ENCODE results near the gene CCDC88B.

Gene CCDC88B

DNA sequence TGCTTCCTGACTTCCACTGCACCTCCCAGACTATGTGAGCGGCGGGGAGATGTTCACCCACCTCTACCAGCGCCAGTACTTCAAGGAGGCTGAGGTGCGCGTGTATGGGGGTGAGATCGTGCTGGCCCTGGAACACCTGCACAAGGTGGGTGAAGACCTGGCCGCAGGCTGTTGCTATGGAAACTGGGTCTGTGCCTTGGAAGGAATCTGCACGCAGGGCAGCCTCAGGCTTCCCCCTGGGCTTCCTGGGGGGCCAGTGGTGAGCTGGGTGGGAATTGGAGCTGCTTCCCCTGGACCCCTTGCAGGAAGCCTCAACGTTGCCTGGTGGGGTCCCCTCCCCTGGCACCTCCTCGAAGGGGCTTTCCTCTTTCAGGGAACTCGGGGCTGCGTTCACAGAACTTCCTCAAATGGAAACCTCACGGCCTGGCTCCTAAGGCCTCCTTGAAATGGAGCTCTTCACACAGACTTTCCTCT is 20.5 kb downstream of the CCDC88B start:
- DNase-seq, result no peak

DNA sequence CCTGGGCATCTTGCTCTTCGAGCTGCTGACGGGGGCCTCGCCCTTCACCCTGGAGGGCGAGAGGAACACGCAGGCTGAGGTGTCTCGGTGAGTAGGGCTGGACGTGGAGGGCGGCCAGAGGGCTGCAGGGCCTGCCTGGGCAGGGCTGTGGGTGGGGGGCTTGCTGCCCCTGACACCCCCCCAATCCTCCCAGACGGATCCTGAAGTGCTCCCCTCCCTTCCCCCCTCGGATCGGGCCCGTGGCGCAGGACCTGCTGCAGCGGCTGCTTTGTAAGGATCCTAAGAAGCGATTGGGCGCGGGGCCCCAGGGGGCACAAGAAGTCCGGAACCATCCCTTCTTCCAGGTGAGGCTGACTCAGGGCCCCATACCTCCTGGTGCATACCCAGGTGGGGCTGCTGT is 21.7 kb downstream of the CCDC88B start:
- no peak for DNase-seq

DNA sequence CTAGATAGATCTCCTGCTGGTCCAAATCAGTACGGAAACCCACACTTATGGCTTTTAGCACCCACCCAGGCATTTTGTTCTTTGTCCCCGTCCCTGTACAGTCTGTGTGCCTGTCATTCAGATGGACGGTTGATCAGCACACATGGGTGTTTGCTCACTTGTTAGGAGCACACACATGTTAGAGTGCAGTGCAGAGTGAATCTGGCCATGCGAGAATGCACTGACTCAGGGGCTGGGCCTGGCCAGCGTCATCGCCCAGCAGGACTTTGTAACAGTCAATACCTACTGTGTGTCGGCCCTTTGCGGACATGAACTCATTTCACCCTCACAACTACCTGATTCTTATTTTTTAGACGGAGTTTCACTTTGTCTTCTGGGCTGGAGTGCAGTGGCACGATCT is 22.3 kb downstream of the CCDC88B start:
- no peak for DNase-seq

GRCh38 chr11:64364435-64364834 is 24.4 kb downstream of the CCDC88B start:
- no peak for DNase-seq

- DNase-seq, result no peak
Measured at GRCh38 chr11:64364911-64365310, 24.9 kb downstream of the CCDC88B start.

DNA sequence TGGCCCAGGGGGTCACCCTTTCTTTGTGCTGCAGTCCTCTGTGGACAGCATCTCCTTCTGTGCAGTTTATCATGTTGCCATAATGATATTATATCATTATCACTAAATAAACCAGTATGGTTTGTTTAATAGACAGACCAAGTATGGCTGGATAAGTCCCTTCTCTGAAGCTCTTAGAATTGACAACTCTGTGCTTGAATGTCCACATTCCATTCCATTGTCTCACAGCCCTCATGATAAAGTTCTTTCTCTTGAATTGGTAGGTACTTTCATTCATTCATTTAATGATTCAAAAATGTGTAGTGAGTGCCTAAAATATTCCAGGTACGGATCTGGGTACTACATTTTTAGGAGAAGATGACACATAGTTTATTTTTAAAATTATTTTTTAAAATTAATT is 26.7 kb downstream of the CCDC88B start:
- DNase-seq, result no peak

DNA sequence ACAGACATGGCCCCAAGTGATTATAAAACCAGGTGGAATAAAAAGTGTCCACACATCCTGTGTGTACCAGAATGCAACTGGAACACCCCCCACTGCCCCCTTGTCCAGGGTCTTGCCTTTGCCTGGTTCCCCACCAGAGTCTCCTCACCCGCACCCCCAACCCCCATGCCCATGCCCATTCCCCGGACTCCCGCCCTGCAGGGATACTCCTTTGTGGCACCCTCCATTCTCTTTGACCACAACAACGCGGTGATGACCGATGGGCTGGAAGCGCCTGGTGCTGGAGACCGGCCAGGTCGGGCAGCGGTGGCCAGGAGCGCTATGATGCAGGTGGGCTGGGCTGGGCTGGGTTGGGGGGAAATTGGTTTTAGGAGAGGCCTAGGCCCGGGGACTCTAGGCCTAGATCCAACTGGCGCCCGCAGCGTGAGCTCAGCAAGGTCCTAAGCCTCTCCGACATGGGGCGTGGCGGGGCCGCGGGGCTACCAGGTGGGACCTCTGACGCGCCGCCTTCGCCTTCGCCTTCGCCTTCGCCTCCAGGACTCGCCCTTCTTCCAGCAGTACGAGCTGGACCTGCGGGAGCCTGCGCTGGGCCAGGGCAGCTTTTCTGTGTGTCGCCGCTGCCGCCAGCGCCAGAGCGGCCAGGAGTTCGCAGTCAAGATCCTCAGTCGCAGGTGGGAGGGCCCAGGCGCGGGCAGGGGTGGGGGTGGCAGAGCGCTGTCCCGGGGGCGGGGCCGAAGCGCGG is 28.1 kb downstream of the CCDC88B start:
- no peak for DNase-seq

DNA sequence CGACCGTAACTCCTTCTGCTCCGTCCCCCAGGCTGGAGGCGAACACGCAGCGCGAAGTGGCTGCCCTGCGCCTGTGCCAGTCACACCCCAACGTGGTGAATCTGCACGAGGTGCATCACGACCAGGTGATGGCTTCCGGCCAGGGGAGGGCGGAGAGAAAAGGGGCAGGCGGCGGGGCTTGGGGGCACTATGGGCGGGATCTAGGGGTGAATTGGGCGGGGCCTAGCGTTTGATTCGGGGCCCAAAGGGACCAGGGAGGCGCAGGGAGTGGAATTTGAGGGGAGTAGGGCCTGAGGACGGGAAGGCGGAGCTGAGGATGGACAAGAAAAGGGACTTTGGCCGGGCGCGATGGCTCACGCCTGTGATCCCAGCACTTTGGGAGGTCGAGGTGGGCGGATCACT is 28.7 kb downstream of the CCDC88B start:
- no peak for DNase-seq

DNA sequence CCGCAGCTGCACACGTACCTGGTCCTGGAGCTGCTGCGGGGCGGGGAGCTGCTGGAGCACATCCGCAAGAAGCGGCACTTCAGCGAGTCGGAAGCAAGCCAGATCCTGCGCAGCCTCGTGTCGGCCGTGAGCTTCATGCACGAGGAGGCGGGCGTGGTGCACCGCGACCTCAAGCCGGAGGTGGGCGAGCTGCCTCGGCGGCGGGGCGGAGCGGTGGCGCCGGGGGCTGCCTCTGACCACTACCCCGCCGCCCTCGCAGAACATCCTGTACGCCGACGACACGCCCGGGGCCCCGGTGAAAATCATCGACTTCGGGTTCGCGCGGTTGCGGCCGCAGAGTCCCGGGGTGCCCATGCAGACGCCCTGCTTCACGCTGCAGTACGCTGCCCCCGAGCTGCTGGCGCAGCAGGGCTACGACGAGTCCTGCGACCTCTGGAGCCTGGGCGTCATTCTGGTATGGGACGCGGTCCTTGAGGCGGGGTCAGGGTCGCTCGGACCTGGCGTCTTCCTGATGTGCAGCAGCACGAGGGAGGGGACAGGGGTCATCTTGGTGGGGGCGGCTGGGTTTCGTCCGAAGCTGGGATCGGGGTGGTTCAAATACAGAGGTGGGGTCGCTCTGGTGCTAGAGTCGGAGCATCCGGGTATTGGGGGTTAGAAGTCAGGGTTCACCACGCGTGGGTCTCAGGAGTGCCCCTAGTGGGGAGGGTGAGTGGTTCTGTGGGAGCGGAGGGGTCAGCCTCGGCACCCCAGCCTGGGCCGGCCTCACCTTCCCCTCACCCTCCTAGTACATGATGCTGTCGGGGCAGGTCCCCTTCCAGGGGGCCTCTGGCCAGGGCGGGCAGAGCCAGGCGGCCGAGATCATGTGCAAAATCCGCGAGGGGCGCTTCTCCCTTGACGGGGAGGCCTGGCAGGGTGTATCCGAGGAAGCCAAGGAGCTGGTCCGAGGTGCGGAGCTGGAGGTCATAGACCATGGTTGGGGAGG is 29.7 kb downstream of the CCDC88B start:
- DNase-seq, result no peak

GRCh38 chr11:64371201-64371600 is 31.2 kb downstream of the CCDC88B start:
- no peak for DNase-seq

DNA sequence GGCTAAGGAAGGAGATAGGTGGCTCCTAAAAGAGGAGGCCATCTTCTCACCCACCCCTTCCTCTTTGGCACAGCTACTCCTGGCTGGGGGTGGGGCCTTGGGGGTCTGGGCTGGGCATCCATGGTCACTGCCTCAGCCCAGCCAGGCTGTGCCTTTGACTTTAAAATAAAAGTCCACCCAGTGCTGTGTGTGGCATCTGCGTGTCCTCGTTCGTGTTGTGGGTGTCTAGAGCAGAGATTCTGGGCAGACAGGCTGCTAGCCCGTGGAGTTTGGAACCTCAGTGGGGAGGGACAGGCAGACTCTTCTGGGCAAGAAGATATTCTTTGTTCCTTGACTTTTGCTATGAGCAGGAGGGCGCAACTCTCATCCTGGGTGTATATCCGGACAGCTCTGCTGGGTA is 32.0 kb downstream of the CCDC88B start:
- DNase-seq, result no peak

GRCh38 chr11:64372802-64373597 is 33.0 kb downstream of the CCDC88B start:
- peak; percentile 12 for DNase-seq

DNA sequence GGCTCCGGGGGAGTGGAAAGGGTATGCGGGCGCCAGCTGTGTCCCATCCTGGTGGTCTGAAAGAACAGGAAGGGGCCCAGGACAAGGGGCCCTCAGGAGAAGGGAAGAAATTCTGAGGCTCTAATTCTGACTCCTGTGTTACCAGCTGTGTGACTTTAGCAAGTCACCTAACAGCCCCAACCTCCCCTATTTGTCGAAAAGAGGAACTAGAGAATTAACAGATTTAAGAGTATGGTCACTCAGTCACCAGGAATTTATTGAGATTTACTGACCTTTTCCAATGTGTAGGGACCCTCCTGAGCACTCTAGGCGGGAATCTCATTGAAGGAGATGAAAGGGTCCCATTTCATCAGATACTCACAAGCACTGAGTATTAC is 33.6 kb downstream of the CCDC88B start:
- DNase-seq, result no peak

- no peak for DNase-seq
Measured at GRCh38 chr11:64376071-64376470, 36.1 kb downstream of the CCDC88B start.

DNA sequence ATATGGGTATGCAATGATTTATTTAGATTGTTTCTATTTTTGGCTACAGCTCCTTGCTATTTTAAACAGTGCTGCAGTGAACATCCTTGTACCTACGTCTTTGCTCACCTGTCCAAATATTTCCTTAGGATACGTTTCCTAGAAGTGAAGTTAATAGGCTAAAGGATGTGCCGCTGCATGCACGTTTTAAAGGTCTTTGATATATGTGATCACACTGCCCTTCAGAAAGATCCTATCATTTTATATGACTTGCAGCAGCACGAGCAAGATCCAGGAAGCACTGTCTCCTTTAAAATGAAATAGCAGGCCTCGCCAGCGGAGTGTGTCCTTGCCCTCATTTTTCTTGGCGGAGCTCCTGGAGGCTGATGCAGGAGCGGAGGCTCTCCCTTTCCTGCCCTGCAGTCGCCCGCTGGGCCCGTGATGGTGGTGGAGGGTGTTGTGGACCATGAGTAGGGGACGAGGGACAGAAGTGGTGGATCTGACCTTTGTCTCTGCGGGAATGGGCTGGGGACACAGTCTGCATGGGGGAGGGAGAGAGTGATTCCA is 38.4 kb downstream of the CCDC88B start:
- DNase-seq, result no peak

GRCh38 chr11:64379160-64379559 is 39.2 kb downstream of the CCDC88B start:
- DNase-seq, result no peak

GRCh38 chr11:64379817-64380709 is 40.1 kb downstream of the CCDC88B start:
- no peak for DNase-seq

DNA sequence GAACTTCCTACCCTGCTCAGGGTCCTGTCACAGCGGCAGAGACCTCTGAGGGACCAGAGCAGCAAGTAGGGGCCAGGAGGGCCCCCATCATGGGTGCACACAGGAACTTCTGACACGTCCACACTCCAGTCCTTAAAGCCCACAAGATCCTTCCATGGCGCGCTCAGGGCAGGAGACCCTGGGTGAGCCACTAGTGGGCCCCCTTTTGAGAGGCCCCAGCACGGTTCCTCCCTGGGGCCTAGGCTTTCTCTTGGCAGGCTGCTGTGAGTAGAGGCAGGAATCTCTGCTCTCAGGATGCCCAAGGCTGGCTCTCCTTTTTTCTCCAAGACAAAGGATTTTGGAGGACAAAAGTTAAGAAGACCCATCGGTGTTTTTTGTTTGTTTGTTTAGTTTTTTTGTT is 41.3 kb downstream of the CCDC88B start:
- DNase-seq, result no peak

DNA sequence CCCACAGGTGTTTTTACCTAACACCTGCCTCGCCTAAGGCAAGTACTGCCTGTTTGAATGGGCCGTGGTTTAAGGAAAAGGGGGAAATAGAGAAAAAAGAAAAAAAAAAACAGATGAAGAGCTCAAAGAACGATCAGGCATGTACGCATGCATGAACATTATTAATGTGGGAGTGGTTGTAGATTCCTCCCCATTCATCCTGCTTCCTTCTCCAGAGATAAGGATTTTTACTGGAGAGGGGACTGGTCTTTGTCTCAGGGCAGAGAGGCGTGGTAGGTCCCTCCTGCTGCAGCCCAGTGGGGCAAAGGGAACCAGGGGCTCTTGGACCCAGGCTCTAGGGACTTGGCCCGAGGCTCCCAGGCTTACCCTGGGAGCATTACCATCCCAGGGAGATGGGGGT is 42.0 kb downstream of the CCDC88B start:
- DNase-seq, result no peak

GRCh38 chr11:64382586-64382985 is 42.6 kb downstream of the CCDC88B start:
- no peak for DNase-seq

- no peak for DNase-seq
Measured at GRCh38 chr11:64383580-64383979, 43.6 kb downstream of the CCDC88B start.

Measured in NCI-H526 treated with DMSO at 0.1 percent for 48 hours (cell line).